Activated CD4-positive, CD25-positive, alpha-beta regulatory T cell (primary cell): Measurements from ENCODE around the gene STX2.
"Not testable (repeated sequence)": the region's sequence is repeated elsewhere in the genome, so short reads cannot be mapped to it uniquely, and the experiment has no call there.

ENCODE experiments used
- DNase-seq, 4 experiments: peaks; one replicate each; lab custom pipeline; 2025; lab: John Stamatoyannopoulos, UW

The STX2 gene

DNA sequence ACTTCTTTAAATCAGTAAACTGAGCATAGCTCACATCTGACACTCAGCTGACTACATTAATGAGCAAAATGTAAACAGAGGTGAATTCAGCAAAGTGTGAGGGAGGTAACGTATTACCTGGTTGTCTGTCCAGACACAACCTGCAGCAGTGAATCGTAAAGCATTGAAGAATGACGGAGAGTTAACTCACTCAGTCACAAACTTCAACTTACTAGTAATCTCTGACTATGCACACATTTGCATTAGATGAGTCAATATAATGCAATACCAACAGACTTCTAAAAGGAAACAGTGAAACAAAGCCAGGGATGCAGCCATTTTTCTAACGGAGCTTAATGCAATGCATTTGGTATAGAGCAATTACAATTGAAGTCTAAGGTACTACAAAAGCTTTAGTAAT, 40.0 kb downstream of the STX2 start:
- no peak for DNase-seq

DNA sequence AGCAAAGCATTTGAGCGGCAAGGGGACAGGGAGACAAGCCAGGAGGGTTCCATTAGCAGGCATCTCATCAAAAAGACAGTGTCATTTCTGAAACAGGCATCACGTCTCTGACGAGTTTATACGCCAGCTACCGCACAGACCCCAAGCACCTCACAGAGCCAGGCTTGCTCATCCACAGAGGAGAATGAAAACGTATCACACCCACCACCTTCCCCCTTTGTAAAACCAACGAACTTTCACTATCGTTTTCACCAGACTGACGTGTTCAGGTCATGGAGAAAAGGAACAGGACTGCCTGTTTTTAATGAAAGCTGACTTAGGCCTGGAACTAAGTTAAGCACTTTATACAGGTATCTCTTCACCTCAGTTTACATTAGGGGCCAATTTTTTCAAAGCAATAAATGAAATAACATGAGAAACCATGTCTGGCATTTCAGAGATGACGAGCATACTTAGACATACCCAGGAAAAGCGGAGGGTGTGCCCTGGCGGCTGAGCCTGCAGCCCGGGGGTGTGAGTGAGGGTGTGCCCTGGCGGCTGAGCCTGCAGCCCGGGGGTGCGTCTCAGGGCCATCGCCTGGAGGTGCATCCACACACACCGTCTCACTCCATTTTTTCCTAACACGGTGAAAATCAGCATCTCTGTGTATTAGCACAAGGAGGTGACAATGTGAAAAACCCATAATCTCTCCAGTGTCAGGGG, 41.9 kb downstream of the STX2 start:
- DNase-seq: no peak

- no peak for DNase-seq
Measured at GRCh38 chr12:130795906-130796305, 43.1 kb downstream of the STX2 start.

DNA sequence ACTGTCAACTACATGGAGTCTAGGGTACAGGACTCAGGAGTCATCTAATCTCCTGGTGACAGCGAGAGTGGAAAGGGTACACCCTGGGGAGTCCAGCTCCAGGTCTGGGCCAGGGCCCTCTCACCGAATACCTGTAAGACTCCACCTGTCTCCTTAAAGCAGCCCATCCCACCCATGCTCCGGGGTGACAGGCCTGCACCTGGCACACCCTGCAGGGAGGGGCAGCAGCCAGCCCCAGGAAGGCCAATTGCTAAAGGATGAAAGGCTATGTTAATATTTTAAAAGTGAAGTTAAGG, 45.5 kb downstream of the STX2 start:
- no peak for DNase-seq

DNA sequence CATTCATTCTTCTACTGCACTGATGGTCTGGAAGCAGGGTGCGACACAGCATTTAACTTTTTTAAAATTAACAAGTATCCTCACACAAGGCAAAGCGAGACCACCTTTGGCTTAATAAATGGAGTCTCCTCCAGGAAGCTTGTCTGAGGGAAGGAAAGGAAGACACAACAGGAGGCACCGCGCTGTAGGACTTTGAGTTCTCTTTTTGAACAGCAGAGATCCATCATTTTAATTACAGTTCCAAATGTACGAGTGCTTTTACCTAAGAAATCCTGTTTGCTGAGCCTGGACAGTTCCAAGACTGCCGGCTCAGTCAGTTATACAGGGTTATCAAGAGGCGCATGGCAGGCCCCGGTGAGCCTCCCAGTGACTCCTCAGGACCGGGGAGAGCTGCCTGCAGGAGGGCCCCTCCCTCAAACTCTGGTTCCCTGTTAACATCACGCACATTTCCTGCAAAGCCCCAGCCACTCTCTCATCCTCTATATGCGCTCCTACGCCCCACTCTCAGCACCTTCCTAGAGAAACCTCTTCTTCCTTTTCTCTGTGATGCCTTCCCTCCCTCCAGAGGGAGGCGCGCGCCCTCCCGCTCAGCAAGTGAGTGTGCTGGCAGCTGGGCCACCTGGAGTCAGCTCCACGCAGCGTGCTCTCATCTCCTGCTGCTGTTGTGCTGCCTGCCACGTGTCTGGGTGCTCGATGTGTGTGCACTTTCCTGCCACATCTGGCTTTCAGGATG, 46.1 kb downstream of the STX2 start:
- DNase-seq: no peak

DNA sequence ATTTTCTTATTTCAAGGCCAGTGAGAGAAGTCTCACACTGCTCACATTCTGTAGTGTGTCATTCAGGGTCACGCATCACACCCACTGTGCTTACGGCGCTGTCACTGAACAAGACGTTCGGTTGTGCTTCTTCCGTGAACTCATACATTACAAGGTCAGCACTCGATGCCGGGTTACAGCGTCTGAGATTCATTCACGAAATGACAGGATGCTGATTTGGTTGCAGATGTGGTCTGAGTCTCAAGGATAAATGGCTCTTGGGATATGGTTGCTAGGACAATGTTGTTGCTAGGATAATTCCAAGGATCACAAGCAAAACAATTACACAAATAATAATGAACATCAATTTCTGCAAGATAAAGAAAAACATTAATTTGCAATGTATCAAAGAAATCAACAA, 47.4 kb downstream of the STX2 start:
- DNase-seq: no peak

GRCh38 chr12:130788515-130788914, 50.5 kb downstream of the STX2 start:
- no peak for DNase-seq

DNA sequence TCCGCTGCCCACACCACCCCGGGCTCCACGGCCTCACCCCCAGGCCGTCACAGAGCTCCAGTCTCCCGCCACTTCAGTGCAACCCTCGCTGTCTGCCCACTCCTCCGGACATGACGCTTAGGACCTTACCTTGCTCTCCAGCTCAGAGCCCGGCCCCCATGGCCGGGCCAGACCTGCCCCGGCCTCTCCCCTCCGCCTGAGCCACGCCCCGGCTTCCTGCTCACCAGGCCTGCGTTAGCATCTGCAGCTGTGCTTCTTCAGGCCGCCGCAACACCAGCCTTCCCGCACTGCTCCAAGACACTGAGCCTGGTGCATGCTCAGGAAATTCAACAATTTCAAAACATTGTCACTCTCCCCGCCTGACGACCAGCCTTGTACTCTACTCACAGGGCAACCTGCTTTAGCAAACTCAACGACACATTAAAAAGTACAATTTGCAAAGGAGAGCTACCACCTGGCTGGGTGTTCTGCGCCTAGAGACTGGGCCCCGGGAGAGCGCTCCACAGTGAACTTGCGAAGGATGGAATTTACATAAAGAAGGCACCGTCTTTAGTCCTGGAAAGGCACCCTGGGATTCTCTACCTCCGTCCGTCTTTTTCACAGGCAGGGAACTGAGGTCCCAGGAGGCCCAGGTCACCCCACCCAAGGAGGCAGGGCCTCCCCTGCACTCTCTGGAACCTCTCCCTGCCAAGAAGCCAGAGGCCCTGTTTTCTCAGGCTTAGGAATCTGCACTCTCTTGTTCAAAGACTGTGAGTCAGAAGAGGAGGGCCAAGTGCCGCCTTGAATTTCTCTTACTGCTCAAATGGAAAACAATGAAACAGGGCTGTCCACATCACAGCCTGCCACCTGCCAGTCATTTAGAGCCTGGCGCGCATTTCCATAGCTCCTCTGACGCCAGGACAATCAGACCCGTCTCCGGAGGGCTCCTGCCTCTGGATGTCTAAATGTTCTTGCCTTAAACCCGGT, 51.3 kb downstream of the STX2 start:
- DNase-seq: no peak

- DNase-seq: no peak
Measured at GRCh38 chr12:130787041-130787440, 52.0 kb downstream of the STX2 start.

- no peak for DNase-seq
Measured at GRCh38 chr12:130783110-130783715, 55.8 kb downstream of the STX2 start.

DNA sequence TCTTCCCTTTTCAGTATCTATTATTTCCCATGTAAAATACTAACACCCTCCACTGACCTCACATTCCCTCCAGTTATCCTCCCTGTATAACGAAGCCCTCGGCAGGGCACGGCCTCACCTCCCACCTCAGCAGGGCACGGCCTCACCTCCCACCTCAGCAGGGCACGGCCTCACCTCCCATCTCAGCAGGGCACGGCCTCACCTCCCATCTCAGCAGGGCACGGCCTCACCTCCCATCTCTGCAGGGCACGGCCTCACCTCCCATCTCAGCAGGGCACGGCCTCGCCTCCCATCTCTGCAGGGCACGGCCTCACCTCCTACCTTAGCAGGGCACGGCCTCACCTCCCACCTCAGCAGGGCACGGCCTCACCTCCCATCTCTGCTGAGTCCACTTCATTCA, 56.8 kb downstream of the STX2 start:
- not testable (repeated sequence) for DNase-seq

- DNase-seq: no peak
Measured at GRCh38 chr12:130780880-130781575, 58.0 kb downstream of the STX2 start.

- DNase-seq: no peak
Measured at GRCh38 chr12:130780325-130780724, 58.7 kb downstream of the STX2 start.

DNA sequence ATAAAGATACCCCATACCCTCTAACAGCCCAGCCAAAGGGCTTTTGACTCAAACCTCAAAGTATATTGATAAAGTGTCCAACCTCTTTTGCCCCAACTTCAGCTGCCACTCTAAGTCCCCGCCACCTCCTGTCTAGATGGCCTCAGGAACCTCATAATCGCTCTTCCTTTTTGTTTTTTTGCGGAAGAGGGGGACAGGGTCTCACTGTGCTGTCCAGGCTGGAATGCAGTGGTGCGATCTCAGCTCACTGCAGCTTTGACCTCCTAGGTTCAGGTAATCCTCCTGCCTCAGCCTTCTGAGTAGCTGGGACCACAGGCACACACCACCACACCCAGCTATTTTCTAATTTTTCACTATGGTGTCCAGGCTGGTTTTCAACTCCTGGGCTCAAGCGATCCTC, 60.3 kb downstream of the STX2 start:
- no peak for DNase-seq

GRCh38 chr12:130776857-130777339, 62.2 kb downstream of the STX2 start:
- DNase-seq: no peak

DNA sequence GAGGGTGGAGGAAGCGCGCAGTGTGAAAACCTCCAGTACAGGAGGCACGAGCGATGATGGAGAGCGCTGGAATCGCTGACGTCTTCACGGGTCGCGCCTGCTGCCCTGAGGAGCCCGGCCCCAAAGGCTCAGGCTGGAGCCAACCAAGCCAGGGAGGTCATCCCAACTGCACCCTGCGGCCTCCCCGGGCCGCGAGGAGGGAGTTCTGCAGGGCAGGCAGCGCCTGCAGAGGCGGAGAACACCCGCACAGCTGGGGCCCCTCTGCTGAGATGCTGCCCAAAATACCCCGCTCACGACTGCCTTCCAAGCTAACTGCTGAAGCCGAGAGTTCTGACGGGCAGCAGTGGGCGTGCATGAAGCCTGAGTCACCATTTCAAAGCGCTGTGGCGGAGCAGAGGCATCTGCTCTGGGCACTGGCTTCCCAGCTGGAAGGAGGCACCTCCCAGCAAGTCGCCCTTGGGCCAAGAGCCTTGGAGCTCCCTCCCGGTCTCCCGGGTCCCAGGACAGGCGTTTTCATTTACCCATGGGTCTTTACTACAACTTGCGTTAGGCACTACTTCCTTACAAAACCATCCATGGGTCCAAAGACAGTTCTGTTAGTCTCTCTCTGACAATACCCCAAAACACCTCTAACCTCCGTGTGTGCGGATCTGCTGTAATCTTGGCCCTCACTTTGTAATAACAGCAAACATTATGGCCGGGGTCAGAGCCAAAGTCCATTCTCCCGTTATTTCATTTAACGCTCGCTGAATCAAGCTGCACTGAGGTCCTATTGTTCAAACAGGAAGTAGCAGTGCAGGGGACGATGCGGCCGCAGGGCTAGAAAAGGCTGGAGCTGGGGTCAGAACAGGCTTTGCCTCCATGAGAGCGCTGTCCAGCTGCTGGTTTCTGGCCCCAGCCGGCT, 62.8 kb downstream of the STX2 start:
- peak in 2 of 4 experiments; percentile 21 to 27 for DNase-seq

GRCh38 chr12:130770413-130771028, 68.5 kb downstream of the STX2 start:
- no peak for DNase-seq

GRCh38 chr12:130768120-130768519, 70.9 kb downstream of the STX2 start:
- DNase-seq: no peak

DNA sequence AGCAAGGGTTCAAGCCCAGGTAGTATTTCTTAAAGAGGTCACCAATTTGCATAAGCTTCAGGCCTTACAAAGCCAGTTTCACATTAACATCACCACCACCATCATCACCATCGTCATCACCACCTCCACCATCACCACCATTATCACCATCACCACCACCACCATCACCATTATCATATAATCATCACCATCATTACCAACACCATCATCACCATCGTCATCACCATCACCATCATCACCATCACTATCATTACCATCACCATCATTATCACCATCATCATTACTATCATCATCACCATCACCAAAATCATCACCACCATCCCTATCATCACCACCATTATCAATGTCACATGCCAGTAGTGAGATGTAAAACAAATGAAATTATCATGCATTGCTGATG, 72.6 kb downstream of the STX2 start:
- DNase-seq: no peak

DNA sequence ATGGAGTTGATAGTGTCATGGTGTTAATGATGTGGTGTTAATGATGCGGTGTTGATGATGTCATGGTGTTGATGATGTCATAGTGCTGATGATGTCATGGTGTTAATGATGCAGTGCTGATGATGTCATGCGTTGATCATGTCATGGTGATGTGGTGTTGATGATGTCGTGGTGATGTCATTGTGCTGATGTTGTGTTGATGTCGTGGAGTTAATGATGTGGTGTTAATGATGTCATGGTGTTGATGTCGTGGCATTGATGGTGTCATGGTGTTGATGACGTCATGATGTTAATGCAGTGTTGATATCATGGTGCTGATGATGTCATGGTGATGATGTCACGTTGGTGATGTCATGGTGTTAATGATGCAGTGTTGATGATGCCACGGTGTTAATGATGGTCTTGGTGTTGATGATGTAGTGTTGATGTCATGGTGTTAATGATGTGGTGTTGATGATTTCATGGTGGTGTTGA, 73.8 kb downstream of the STX2 start:
- DNase-seq: no peak
